GM19397 (cell line): ENCODE data around the gene RFX8.
"Not testable (repeated sequence)": the region's sequence is repeated elsewhere in the genome, so short reads cannot be mapped to it uniquely, and the experiment has no call there.

Source experiments
- ATAC-seq: cut with Tn5 transposase; IDR thresholded peaks from one replicate; pipeline ENCODE4 v1.9.1; 2021; ENCODE audit warnings: mild to moderate bottlenecking, moderate library complexity; ENCODE audit not compliant: unreplicated experiment

RFX8 gene

DNA sequence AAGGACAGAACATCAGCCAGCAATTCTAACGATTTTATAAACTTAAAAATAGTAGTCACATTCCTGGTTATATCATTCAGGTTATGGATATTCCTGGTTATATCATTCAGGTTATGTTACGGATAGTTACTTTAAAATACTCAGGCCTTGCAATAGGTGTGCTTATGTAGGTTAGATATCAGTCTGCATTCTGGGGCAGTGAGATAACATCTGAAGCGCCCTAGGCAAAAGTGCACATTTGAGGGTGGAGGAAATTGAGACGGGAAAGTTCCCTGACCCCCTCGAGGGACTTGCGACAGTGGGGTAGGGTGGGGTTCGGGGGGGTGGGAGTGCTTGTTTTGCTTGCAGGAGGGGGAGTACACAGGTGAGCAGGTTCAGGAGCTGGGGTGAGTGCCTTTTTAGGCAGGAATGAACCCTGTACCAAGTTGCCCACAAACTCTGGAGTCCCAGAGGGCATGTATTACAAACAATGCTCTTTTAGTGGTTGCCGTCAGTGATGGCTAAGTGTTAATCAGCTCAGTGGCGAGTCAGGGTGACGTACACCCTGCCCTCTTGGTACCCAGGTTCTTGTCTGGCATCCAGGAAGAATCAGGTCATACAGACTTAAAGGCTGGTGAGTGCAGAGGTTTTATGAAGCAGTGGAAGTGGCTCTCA lies 119.4 kb downstream of the RFX8 start:
- no peak for ATAC-seq

DNA sequence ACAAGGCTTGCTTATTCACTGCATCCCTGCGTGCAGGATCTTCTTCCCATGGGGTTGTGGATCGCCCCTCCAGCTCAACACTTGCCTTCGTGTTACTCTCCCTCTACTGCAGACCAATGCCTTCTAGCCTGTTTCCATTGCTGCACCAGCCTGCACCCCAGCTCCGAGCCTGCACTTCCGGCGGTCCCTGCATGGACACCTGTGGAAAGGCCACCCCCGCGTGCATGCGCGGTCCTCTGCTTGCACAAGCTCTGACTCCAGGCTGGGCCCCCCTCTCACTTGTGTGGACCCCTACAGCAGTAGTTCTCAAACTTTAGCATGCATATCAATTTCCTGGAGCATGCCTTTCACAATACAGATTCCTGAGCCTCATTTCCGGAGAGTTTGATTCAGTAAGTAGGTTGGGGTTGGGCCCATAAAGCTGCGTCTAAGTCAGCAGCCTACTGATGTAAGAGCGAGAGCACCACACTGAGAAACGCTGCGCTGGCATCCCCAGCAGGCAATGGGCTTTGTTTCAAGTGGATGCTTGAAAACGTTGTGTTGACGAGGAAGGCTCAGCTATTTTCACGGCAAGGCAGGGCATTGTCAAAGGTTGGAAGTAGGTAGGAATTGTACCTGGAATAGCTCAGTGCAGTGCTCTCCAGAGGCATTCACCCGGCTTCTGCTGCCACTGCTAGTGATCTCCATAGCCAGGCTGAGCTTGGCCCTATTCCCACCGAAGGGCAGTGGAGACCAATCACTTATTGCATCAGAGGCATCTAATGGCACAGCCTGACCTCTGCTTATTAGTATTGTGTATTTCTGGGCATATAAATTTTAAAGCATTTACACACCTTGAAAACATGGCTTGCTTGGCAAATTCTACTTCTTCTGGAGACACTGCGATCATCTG lies 120.2 kb downstream of the RFX8 start:
- no peak for ATAC-seq

GRCh38 chr2:101352631-101353030 lies 122.3 kb downstream of the RFX8 start:
- not testable (repeated sequence) for ATAC-seq

- ATAC-seq, result no peak
Measured at GRCh38 chr2:101351207-101351606, 123.7 kb downstream of the RFX8 start.

DNA sequence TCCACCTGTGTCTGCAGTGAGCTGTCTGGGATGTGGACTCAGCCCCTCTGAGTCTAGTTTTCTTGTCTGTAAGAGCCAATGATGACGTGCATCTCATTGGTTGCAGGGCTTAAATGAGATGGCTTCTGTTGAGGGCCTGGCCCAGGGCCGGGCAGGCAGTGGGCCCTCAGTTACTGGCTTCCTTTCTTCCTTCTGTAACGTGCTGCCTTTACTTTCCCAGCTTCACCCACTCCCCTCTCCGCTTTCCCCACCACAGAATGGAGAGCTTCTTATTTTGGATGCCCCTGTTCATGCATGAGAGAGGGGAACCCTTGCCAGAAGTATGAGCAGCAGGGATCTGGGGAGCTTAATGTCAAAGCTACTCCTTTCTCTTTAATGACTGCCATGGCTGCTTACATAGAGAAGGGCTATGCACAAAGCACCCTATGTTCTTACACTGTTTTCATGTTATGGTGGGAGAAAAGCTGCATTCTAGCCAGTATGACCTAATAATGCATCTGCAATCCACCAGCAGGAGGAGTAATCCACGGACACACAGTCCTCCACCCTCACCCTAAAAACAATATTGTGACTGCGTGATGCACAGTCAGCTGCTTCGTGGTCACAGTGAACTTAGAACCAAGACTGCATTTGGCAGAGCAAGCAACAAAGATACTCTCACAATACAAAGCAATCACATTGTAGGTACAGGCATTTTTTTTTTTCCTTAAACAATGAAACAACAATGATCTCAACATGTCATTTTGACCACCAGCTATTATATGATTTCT lies 124.8 kb downstream of the RFX8 start:
- no peak for ATAC-seq

DNA sequence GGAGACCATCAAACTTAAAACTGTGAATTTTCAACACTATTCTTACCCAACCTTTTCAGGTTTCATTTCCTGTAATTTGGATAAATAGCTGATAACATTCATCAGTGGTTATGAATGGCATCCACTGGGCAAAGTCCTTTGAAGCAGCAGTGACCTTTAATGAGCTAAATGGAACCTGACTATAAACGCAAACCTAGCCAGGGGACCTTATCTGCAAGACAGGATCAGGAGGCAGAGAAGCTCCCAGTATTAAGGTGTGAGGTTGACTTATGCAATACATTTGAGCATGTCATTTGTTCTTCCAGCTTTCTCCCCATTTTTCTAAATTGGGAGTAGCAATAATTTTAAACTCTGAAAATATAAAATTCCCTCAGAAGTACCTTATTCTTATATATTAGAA lies 126.0 kb downstream of the RFX8 start:
- no peak for ATAC-seq
